DND-41 (cell line): ENCODE measurements around the gene PABPN1L.

Source experiments
- CTCF ChIP-seq: IDR thresholded peaks from 2 replicates; pipeline ENCODE4 v1.5.1; 2012; ENCODE audit warnings: borderline replicate concordance, low read length, moderate library complexity, mild to moderate bottlenecking; ENCODE audit not compliant: poor library complexity, severe bottlenecking; ENCODE audit errors: extremely low read depth
- EZH2 ChIP-seq: IDR thresholded peaks from 3 replicates; pipeline ENCODE4 v1.6.1; 2012; ENCODE audit warnings: borderline replicate concordance, low read depth, mild to moderate bottlenecking, moderate library complexity, low read length, inconsistent platforms; ENCODE audit not compliant: severe bottlenecking

- TF ChIP-seq CTCF (no peak), EZH2 (no peak)
Measured at GRCh38 chr16:88881007-88881615, 14.7 kb upstream of the PABPN1L start.
